Stimulated activated CD4-positive, alpha-beta T cell treated with anti-CD3 and anti-CD28 coated beads, TNF-alpha, amount 100 ng/mL, for 4 hours (primary cell): Measurements from ENCODE around the gene ATP6V0E1.

Experiments used
- DNase-seq, 3 experiments: peaks; one replicate each; pipeline ENCODE4 v3.0.0-alpha.2; 2020; ENCODE audit warnings: low read depth in 3 of 3

The ATP6V0E1 gene

GRCh38 chr5:172983542-172984243 is at the start of gene ATP6V0E1:
Gene ATP6V0E1, plus strand, starts transcription at chr5:172983771. Its CDS starts 90 bp downstream, at chr5:172983861.
- peak; percentile 86 to 94 (median 91) for DNase-seq

- DNase-seq = no peak
Measured at GRCh38 chr5:172935096-172935495, 48.5 kb upstream of the ATP6V0E1 start.

- no peak for DNase-seq
Measured at GRCh38 chr5:172936401-172936800, 47.2 kb upstream of the ATP6V0E1 start.

- DNase-seq = no peak
Measured at GRCh38 chr5:172939071-172939470, 44.5 kb upstream of the ATP6V0E1 start.

GRCh38 chr5:172939611-172940267 is 43.8 kb upstream of the ATP6V0E1 start:
- DNase-seq = no peak

GRCh38 chr5:172940268-172941066 is 43.1 kb upstream of the ATP6V0E1 start:
- DNase-seq = no peak

GRCh38 chr5:172941067-172941516 is 42.5 kb upstream of the ATP6V0E1 start:
- no peak for DNase-seq

GRCh38 chr5:172942556-172942955 is 41.0 kb upstream of the ATP6V0E1 start:
- DNase-seq = no peak

GRCh38 chr5:172943283-172943841 is 40.2 kb upstream of the ATP6V0E1 start:
- DNase-seq = no peak

- no peak for DNase-seq
Measured at GRCh38 chr5:172943906-172944305, 39.7 kb upstream of the ATP6V0E1 start.

GRCh38 chr5:172944741-172945140 is 38.8 kb upstream of the ATP6V0E1 start:
- no peak for DNase-seq

- no peak for DNase-seq
Measured at GRCh38 chr5:172945151-172945550, 38.4 kb upstream of the ATP6V0E1 start.

- DNase-seq = no peak
Measured at GRCh38 chr5:172946146-172946545, 37.4 kb upstream of the ATP6V0E1 start.

GRCh38 chr5:172949426-172949825 is 34.1 kb upstream of the ATP6V0E1 start:
- DNase-seq = no peak

- no peak for DNase-seq
Measured at GRCh38 chr5:172950176-172950965, 33.2 kb upstream of the ATP6V0E1 start.

- no peak for DNase-seq
Measured at GRCh38 chr5:172951371-172952033, 32.1 kb upstream of the ATP6V0E1 start.

GRCh38 chr5:172952034-172952511 is 31.5 kb upstream of the ATP6V0E1 start:
- DNase-seq = no peak

- DNase-seq = no peak
Measured at GRCh38 chr5:172953776-172954675, 29.5 kb upstream of the ATP6V0E1 start.

- no peak for DNase-seq
Measured at GRCh38 chr5:172954751-172955159, 28.8 kb upstream of the ATP6V0E1 start.

GRCh38 chr5:172956228-172956627 is 27.3 kb upstream of the ATP6V0E1 start:
- no peak for DNase-seq
